SKM-1 treated with dmso at 0.1 percent for 144 hours (cell line): ENCODE measurements around the gene CFAP20DC.
"Not testable (repeated sequence)": the region's sequence is repeated elsewhere in the genome, so short reads cannot be mapped to it uniquely, and the experiment has no call there.

Experiments
- DNase-seq: peaks from one replicate; lab custom pipeline; 2025; ENCODE audit not compliant: unreplicated experiment; lab: John Stamatoyannopoulos, UW

The CFAP20DC gene

GRCh38 chr3:58704745-58705144 lies 345.1 kb downstream of the CFAP20DC start:
- DNase-seq: no peak

- not testable (repeated sequence) for DNase-seq
Observed at GRCh38 chr3:58704304-58704703, 345.5 kb downstream of the CFAP20DC start.

DNA sequence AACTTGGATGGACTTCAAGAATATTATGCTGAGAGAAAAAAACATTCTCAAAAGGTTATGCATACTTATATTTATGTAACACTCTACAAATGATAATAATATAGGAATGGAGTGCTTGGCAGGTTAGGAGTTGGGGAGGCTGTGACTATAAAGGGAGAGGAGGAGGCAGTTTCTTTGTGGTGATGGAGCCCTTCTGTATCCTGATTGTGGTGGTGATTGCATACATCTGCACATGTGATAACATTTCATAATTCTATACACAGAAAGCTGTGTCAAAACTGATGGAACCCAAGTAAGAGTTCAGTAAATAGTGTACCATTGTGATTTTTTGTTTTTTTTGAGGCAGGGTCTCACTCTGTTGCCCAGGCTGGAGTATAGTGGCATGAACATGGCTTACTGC lies 351.6 kb downstream of the CFAP20DC start:
- DNase-seq: no peak

GRCh38 chr3:58697561-58697960 lies 352.3 kb downstream of the CFAP20DC start:
- DNase-seq: no peak

DNA sequence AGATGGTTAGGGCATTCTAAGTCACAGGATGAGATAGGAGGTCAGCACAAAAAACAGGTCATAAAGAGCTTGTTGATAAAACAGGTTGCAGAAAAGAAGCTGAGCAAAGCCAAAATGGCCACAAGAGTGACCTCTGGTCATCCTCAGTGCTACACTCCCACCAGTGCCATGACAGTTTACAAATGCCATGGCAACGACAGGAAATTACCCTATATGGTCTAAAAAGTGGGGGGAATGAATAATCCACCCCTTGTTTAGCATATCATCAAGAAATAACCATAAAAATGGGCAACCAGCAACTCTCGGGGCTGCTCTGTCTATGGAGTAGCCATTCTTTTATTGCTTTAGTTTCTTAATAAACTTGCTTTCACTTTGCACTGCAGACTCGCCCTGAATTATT lies 353.0 kb downstream of the CFAP20DC start:
- DNase-seq: not testable (repeated sequence)

DNA sequence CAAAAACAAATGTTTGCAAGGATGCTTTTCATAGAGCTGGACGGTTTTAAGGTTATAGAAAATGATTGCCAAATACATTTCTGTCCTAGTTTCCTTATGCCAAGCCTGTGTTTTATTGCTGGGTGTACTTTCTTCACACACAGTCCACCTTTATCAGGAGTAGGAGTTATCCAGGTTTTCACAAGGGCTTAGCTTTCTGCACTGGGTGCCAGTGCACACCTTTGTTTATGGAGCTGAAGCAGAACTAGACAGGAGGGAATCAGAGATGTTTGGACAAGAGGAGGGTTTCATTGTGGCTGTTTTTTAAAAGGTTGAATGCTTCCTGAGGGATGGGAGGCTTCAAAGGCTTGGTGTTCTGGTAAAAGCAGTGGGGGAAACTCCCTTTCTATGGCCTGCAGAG lies 353.7 kb downstream of the CFAP20DC start:
- DNase-seq: no peak

- DNase-seq: not testable (repeated sequence)
Observed at GRCh38 chr3:58695284-58695683, 354.5 kb downstream of the CFAP20DC start.

DNA sequence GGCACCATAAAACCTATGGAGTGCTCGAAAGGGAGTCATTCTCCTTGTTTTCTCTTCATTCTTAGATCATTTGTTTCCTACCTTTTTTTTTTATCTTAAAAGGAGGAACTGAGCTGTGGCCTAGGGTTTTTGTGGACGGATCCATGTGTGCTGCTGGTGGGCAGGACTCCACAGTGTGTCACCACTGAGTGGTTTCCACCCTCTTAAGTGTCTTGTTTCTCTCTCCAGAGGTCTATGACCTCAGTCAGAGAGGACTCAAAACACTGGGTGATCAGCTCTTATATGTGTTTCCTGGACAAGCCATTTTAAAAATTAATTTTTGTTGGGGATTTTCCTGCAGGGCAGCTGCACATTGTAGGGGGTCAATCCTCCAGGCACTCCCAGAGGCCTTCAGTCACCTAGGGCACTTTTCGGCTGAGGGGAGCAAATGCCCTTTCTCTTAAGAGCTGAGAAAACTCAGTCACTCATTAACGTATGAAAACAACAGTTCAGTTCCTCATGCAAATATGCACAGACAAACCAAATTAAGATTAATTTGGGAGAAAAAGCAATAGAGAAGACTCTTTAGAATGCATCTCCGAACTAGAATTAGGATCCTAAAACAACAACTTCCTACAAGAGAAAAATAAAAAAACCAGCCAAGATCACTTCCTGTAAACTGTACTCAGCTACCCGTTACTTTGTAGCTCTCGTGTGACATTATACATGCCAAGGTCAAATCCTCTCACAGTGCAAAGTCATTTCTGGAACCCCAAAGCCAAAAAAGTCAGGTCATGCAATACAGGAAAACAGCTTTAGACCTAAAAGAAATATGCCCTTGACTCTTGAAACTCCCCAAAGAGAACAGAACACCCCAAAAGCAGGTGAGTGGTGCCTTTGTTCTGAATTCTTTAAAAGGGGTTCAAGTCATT lies 355.6 kb downstream of the CFAP20DC start:
- no peak for DNase-seq

DNA sequence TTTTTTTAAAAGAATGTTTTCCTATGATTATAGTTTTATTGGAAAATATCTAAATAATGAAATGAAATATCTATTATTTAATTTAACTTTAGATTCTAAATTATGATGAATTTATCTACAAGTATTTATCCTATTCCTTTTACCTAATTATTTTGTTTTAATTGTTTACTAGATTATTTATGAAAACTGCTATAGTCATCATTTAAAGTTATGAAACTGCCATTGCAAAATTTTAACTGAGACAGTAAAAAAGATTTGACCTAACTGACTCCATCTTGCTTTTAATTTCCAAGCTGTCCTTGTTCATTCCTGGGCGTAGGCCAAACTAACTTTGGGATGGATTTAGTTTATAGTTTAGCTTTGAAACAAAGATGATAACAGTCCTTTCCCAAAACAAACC lies 357.3 kb downstream of the CFAP20DC start:
- no peak for DNase-seq
